Pulmonary artery endothelial cell (primary cell): ENCODE results near the gene LTBP4. TPM values are rescaled to one million over a fixed set of nuclear protein-coding genes. Genes with fewer than 3 reads are reported as not detected.

Source experiments
- DNase-seq: peaks from one replicate; pipeline ENCODE4 v3.0.0-alpha.2; 2011; ENCODE audit warnings: low read depth, low spot score
- total RNA-seq: library from RNA; depleted of rRNA; stranded (reverse); fragments of >200 nt; gene quantifications from 2 replicates; pipeline ENCODE4 v1.2.3, GENCODE V29; 2014

Gene LTBP4
- total RNA-seq, 1 donor from 2014 or later = 14.4 TPM

GRCh38 chr19:40659566-40659965, 58.4 kb downstream of the LTBP4 start:
- DNase-seq = no peak

- DNase-seq = no peak
Observed at GRCh38 chr19:40661616-40662015, 60.4 kb downstream of the LTBP4 start.

DNA sequence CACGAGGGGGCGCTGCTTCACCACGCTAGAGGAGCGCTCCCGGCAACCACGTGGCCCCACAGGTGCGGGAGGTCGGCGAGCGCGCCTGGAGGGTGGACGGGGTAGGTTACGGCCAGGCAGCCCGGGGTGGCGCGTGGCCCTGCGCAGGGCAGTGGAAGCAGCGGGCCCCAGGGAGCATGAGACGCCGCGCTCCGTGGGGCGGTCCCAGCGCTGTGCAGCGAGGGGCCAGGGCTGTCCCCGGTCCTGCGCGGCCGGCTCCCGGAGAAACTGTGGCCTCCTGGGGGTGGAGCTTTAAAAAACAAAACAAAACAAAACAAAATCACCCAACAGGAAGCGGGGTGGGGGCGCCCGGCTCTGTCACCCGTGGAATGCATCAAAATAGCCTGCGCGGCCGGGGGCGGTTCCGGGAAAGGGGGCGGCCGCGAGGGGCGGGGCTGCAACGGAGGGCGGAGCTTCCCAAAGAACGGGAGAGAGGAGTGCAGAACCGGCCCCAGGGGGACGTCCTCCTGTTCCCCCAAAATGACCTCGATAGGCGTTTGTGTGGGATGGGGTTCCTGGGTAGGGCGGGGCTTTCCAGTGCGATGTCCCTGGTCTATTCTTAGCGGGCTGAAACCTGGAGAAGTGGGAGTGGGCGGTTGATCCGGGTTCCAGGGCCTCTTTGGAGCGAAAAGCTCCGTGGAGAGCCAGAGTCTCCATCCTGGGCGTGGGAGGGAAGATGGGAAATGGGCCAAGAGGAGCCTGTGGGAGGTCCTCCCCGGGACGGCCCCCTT, 61.9 kb downstream of the LTBP4 start:
- peak; percentile 55 for DNase-seq

- DNase-seq = no peak
Observed at GRCh38 chr19:40663695-40664692, 62.8 kb downstream of the LTBP4 start.

- no peak for DNase-seq
Observed at GRCh38 chr19:40666803-40667438, 65.8 kb downstream of the LTBP4 start.

DNA sequence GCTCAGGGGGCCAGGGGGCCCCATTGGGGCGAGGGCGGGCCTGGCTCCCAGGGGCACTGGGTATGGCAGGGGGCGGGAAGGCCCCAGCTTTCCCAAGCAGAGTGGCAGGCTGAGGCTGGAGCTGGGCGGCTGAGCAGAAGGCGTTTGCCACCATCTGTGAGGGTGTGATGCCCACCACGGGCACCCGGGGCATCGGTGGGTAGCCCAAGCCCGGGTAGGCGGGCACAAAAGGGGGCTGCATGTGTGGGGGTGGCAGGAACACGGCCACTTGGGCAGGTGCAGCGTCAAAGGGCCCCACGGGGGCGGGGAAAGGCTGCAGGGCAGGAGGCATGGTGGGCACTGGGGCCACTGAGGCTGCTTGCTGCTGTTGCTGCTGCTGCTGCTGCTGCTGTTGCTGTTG, 66.4 kb downstream of the LTBP4 start:
- DNase-seq = no peak

DNA sequence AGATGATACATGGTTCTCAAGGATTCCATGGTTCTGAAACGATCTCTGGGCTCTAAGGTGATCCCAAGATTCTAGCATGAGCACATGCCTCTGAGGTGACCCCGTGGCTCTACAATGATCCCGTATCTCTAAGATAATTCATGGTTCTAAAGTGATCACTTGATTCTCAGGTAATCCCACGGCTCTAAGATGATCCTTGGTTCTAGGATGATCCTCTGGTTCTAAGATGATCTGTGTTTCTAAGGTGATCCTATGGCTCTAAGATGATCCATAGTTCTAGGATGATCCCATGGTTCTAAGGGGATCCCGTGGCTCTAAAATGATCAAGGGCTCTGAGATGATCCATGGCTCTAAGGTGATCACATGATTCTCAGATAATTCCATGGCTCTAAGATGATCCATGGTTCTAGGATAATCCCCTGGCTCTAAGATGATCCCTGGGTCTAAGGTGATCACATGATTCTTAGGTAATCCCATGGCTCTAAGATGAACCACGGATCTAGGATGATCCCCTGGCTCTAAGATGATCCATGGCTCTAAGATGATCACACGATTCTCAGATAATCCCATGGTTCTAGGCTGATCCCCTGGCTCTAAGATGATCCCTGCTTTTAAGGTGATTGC, 67.9 kb downstream of the LTBP4 start:
- DNase-seq = no peak

DNA sequence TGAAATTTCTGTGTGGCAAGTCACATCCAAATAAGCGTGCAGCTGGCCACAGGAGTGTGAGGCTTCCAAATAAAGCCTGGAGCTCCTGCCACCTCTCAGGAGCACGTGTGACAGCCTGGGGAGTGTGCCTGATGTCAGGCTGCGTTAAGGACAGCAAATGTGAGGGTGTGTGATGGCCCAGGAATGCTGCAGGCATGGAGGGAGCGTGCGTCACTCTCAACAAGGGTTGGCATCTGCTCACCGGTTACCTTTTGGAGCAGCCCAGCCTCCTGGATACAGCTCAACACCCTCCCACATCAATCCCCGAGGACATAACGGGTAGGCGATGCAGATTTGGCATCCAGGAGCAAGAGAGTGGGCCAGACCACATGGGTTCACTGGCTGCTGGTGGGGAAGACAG, 70.2 kb downstream of the LTBP4 start:
- DNase-seq = no peak

GRCh38 chr19:40672038-40672437, 70.9 kb downstream of the LTBP4 start:
- DNase-seq = no peak

- no peak for DNase-seq
Observed at GRCh38 chr19:40672573-40673299, 71.6 kb downstream of the LTBP4 start.

DNA sequence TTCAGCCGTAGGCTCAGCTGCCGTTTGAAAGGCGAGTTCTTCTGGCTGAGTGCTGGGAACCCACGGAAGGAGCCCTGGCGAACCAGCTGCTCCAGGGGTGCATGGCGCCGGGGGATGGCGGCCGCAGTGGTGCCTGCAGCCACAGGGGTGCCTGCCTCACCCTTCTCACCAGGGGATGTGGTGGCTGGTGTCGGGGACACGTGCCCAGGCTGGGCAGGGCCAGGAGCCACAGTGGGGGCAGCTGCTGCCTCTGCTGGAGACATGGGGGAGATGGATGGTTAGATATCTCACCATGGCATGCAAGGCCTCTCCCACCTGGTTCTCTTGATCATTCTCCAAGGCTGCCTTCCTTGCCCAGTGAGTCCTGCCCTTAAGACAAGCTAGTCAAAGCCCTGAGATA, 72.2 kb downstream of the LTBP4 start:
- DNase-seq = no peak

GRCh38 chr19:40674291-40674690, 73.1 kb downstream of the LTBP4 start:
- no peak for DNase-seq

DNA sequence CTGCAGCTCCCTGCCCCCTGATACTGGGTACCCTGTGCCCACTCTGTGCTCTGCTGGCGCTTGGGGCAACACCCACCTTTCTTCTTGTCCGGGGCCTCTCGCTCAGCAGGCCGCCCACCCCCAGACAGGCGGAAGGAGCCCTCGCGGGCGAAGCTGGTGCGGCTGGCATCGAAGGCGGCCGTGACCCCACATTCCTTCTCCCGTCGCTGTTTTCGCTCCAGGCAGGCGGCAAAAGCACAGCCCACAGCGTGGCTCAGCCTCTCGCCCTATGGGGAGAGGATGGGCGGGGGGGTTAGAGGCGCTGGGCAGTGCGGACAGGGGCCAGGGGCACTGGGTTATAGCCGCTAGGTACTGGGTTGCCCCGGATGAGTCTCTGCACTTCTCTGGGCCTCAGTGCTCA, 76.0 kb downstream of the LTBP4 start:
- DNase-seq = no peak

Other genes with a start within 250 kb of the LTBP4 start
- 0.07 TPM in 1 of 2 replicates, not detected in the other for gene HIPK4, start 211.2 kb upstream of the LTBP4 start, total RNA-seq
- gene PRX, start 188.0 kb upstream of the LTBP4 start, total RNA-seq = 1.0 and 1.2 TPM in 2 replicates
- 18.8 and 22.9 TPM in 2 replicates for gene SERTAD1, start 175.4 kb upstream of the LTBP4 start, total RNA-seq
- gene SERTAD3, start 157.0 kb upstream of the LTBP4 start, total RNA-seq = 17.1 and 21.0 TPM in 2 replicates
- gene BLVRB, start 135.6 kb upstream of the LTBP4 start, total RNA-seq = 53.9 and 68.7 TPM in 2 replicates
- gene SPTBN4, start 134.4 kb upstream of the LTBP4 start, total RNA-seq = 0.20 and 0.28 TPM in 2 replicates
- 29.5 and 33.5 TPM in 2 replicates for gene SHKBP1, start 24.5 kb upstream of the LTBP4 start, total RNA-seq
- gene NUMBL, start 89.3 kb downstream of the LTBP4 start, total RNA-seq = 19.4 and 23.8 TPM in 2 replicates
- 16.5 and 25.7 TPM in 2 replicates for gene COQ8B, start 115.5 kb downstream of the LTBP4 start, total RNA-seq
- gene ITPKC, start 115.7 kb downstream of the LTBP4 start, total RNA-seq = 19.8 and 25.8 TPM in 2 replicates
- 0.49 and 0.59 TPM in 2 replicates for gene ACTMAP, start 149.1 kb downstream of the LTBP4 start, total RNA-seq
- gene SNRPA, start 149.8 kb downstream of the LTBP4 start, total RNA-seq = 54.3 and 55.1 TPM in 2 replicates
- 0.20 TPM in 1 of 2 replicates, not detected in the other for gene MIA, start 174.2 kb downstream of the LTBP4 start, total RNA-seq
- gene RAB4B, start 176.9 kb downstream of the LTBP4 start, total RNA-seq = 6.7 and 10.6 TPM in 2 replicates
- 117 and 150 TPM in 2 replicates for gene EGLN2, start 197.8 kb downstream of the LTBP4 start, total RNA-seq
- not detected in 2 replicates for gene CYP2A6, start 249.1 kb downstream of the LTBP4 start, total RNA-seq